GM12864 (cell line): ENCODE data around the gene HAGHL.
A peak's percentile ranks its signal among the peaks of the same experiment; 100 is the strongest.

Source experiments
- DNase-seq: peaks from one replicate; pipeline ENCODE4 v3.0.0-alpha.2; 2011; ENCODE audit warnings: low read depth
- H3K4me3 ChIP-seq: 2 replicates; pipeline ENCODE4 v1.5.1; 2011; ENCODE audit warnings: mild to moderate bottlenecking, low read depth, low read length, control low read depth
- CTCF ChIP-seq: IDR thresholded peaks from 2 replicates; pipeline ENCODE4 v1.5.1; 2011; ENCODE audit warnings: low read depth, mild to moderate bottlenecking, moderate library complexity, low read length, control low read depth, inconsistent platforms; ENCODE audit errors: missing control alignments

Gene HAGHL

GRCh38 chr16:728890-729744 is 2.2 kb downstream of the HAGHL start:
- DNase-seq: no peak
- no peak for TF ChIP-seq CTCF
- H3K4me3 ChIP-seq: peak overlapping the region; percentile 85

- H3K4me3 ChIP-seq: no peak overlapping the region
- no peak for TF ChIP-seq CTCF
- DNase-seq: no peak
These were observed 3.1 kb downstream of the HAGHL start for GRCh38 chr16:729768-730665.

- no peak for DNase-seq
These were observed 4.0 kb downstream of the HAGHL start for GRCh38 chr16:730666-731509.

GRCh38 chr16:732332-732731 is 5.4 kb downstream of the HAGHL start:
- no peak for DNase-seq
- no peak for TF ChIP-seq CTCF
- no peak overlapping the region for H3K4me3 ChIP-seq

More at GRCh38 chr16:730666-731509, 4.0 kb downstream of the HAGHL start:
- no peak for TF ChIP-seq CTCF
- no peak overlapping the region for H3K4me3 ChIP-seq

DNA sequence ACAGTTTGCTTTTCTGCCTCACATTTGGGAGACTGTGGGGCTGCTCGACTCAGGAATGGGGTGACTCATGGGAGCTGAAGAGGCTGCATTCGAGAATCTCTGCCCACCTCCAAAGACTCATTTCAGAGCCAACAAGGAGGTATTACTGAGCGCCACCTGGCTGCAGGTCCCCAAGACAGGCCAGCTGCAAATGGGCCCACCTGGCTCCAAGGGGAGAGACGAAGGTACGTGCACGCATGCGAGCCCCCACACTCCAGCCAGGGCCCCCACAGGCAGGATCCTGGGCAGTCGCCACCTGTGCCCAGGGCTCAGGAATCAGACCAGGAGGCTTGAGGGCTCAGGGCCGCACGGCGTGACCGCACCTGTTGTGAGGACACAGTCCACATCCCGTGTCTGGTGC is 6.0 kb downstream of the HAGHL start:
- TF ChIP-seq CTCF: no peak
- no peak for DNase-seq
- H3K4me3 ChIP-seq: no peak overlapping the region

- TF ChIP-seq CTCF: peak; percentile 39
- H3K4me3 ChIP-seq: no peak overlapping the region
- DNase-seq: no peak
These were observed 6.7 kb downstream of the HAGHL start for GRCh38 chr16:733382-734207.
